Common myeloid progenitor, CD34-positive (primary cell): ENCODE results near the gene PDE4DIP.
"Not testable (repeated sequence)": the region's sequence is repeated elsewhere in the genome, so short reads cannot be mapped to it uniquely, and the experiment has no call there.

ENCODE experiments used
- CTCF ChIA-PET: fragments of 350-600 bp; sonication (Branson Sonifier 250); formaldehyde crosslinking; loops from one replicate; lab custom pipeline; 2021; ENCODE audit warnings: antibody characterized with exemption; lab: Charles Lee
- POLR2A ChIA-PET: fragments of 350-600 bp; sonication (Branson Sonifier 250); formaldehyde crosslinking; loops from one replicate; lab custom pipeline; 2021; ENCODE audit warnings: antibody characterized with exemption; lab: Charles Lee
- DNase-seq, 3 donors: peaks; one replicate each; pipeline versions ENCODE4 v3.0.0 to v3.0.0-alpha.2; 2013
- H3K27ac ChIP-seq, 2 experiments: 1 replicate in 1 of 2; 2 replicates in 1 of 2; pipeline ENCODE4 v1.7.0; 2013; ENCODE audit warnings: inconsistent platforms in 2 of 2, low read length in 2 of 2, mild to moderate bottlenecking in 2 of 2, low read depth in 1 of 2, moderate library complexity in 1 of 2; ENCODE audit not compliant: severe bottlenecking in 2 of 2, insufficient read depth in 1 of 2, poor library complexity in 1 of 2
- H3K27me3 ChIP-seq, 5 experiments: replicated peaks in 2 of 5; 1 replicate in 3 of 5; 2 replicates in 2 of 5; pipeline versions ENCODE4 v1.6.1 to v1.7.0; 2013; ENCODE audit warnings: low read length in 4 of 5, mild to moderate bottlenecking in 2 of 5, moderate library complexity in 2 of 5, inconsistent platforms in 1 of 5; ENCODE audit not compliant: insufficient read depth in 5 of 5, control insufficient read depth in 4 of 5
- H3K36me3 ChIP-seq, 4 experiments: 1 replicate in 2 of 4; 2 replicates in 2 of 4; pipeline versions ENCODE4 v1.6.1 to v1.7.0; 2013; ENCODE audit warnings: low read length in 3 of 4, control low read depth in 1 of 4, mild to moderate bottlenecking in 1 of 4; ENCODE audit not compliant: control insufficient read depth in 4 of 4, insufficient read depth in 4 of 4
- H3K4me1 ChIP-seq, 4 experiments: 1 replicate in 3 of 4; 2 replicates in 1 of 4; pipeline versions ENCODE4 v1.6.1 to v1.7.1; 2013; ENCODE audit warnings: low read length in 3 of 4, mild to moderate bottlenecking in 3 of 4, control low read depth in 1 of 4, inconsistent platforms in 1 of 4, moderate library complexity in 1 of 4; ENCODE audit not compliant: control insufficient read depth in 4 of 4, insufficient read depth in 4 of 4; ENCODE audit errors: control extremely low read depth in 1 of 4
- H3K4me3 ChIP-seq, 7 experiments: 1 replicate in 4 of 7; 2 replicates in 3 of 7; pipeline versions ENCODE4 v1.5.1 to v1.7.0; 2013; ENCODE audit warnings: mild to moderate bottlenecking in 7 of 7, low read length in 6 of 7, moderate library complexity in 6 of 7, inconsistent platforms in 2 of 7, low read depth in 2 of 7, control low read depth in 1 of 7; ENCODE audit not compliant: insufficient read depth in 4 of 7, control insufficient read depth in 1 of 7; ENCODE audit errors: extremely low read depth in 1 of 7
- H3K9me3 ChIP-seq, 5 experiments: 1 replicate in 4 of 5; 2 replicates in 1 of 5; pipeline versions ENCODE4 v1.6.1 to v1.7.1; 2013; ENCODE audit warnings: low read length in 4 of 5, mild to moderate bottlenecking in 2 of 5, inconsistent platforms in 1 of 5, low read depth in 1 of 5, moderate library complexity in 1 of 5; ENCODE audit not compliant: control insufficient read depth in 4 of 5, insufficient read depth in 2 of 5; ENCODE audit errors: control extremely low read depth in 1 of 5
- WGBS: methylation state at CpG from one replicate; pipeline ENCODE4 v1.1.5; 2013; ENCODE audit not compliant: insufficient coverage; 5-methylcytosine and 5-hydroxymethylcytosine counted together

Gene PDE4DIP

DNA sequence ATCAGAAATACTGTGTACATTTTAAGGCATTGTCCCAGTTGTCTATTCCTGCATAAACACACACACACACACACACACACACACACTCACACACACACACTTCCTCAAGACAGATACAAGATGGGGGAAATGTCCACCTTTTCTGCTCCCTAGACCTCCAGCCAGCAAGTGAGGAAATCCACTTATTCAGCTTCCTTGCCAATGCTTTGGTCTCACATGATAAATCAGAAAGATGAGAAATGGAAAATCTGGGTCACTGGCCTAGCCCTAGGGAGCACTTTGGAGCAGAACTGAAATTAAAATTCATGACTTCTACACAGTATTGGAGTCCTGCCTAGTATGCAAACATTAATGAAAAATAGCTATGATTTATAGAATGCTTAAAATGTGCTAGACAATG lies 15.3 kb upstream of the PDE4DIP start:
- H3K36me3 ChIP-seq, DNase-seq, POLR2A ChIA-PET, H3K9me3 ChIP-seq, H3K4me3 ChIP-seq, H3K4me1 ChIP-seq, H3K27me3 ChIP-seq, CTCF ChIA-PET, H3K27ac ChIP-seq: not testable (repeated sequence)

DNA sequence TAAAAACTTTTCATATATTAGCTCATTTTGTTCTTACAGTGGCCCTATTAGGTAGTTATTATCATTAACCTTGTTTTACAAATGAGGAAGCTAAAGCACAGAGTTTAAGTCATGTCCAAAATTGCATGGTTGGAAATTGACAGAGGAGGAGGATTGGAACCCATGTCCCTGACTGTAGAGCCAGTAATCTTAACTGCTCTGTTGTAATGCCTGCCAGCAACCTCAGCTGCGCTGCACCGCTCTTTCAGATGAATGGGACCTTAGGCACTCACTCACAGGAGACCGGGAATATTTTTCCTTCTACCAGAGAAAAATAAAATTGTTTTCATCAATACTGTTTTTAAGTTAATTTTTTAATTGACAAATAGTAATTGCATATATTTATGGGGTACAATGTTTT lies 14.9 kb upstream of the PDE4DIP start:
- H3K9me3 ChIP-seq, H3K4me3 ChIP-seq, H3K27ac ChIP-seq, CTCF ChIA-PET, H3K36me3 ChIP-seq, DNase-seq, H3K4me1 ChIP-seq, POLR2A ChIA-PET, H3K27me3 ChIP-seq: not testable (repeated sequence)
- no CpG with 5 or more reads among the region's 3 CpGs for WGBS

- POLR2A ChIA-PET, H3K36me3 ChIP-seq, CTCF ChIA-PET, H3K4me3 ChIP-seq, H3K27me3 ChIP-seq, H3K4me1 ChIP-seq, DNase-seq, H3K27ac ChIP-seq, H3K9me3 ChIP-seq: not testable (repeated sequence)
- WGBS: no CpG with 5 or more reads among the region's 1 CpG
Observed at GRCh38 chr1:148841262-148841661, 3.0 kb upstream of the PDE4DIP start.

DNA sequence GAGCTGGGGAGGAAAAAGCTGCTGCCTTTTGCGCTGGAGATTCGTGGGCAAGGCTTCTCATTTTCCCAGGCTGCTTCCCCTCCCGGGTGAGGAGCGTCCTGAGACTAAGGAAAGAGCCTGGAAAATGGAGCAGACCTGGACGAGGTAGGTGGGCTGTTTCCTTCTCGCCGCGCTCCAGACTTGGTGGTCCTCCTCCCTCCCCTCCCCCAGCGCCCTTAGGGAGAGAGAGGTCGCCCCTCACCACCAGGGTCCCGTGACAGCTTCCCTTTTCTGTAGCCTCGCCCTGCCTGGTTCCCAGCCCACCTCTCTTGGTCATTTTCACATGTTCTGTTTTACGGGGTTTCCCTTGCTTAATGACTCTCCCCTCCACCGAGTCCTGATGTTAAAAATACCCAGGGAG lies 423 bp downstream of the PDE4DIP start:
- H3K27ac ChIP-seq, H3K4me1 ChIP-seq, DNase-seq, H3K27me3 ChIP-seq, H3K9me3 ChIP-seq, H3K4me3 ChIP-seq, H3K36me3 ChIP-seq, POLR2A ChIA-PET, CTCF ChIA-PET: not testable (repeated sequence)
- no CpG with 5 or more reads among the region's 14 CpGs for WGBS

DNA sequence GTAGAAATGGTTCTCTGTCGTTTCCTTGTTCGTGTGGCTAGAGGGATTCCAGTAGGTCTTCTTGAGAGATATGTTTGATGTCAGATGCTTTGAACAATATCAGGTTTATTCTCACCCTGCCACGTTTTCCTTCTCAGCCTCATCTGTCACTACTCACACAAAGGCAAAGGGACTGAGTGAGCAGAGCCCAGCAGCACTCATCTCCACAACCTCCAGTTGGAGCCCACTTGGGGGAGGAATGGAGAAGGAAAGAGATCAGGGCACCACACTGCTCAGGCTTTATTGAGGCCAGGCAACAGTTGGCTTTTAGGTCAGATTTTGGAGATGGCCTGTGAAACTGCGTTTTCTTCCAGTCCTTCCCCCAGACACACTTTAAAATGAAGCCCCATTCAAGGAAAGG lies 840 bp downstream of the PDE4DIP start:
- H3K9me3 ChIP-seq, H3K27ac ChIP-seq, H3K27me3 ChIP-seq, POLR2A ChIA-PET, H3K36me3 ChIP-seq, CTCF ChIA-PET, H3K4me1 ChIP-seq, H3K4me3 ChIP-seq, DNase-seq: not testable (repeated sequence)
- no CpG with 5 or more reads among the region's 4 CpGs for WGBS

GRCh38 chr1:148850347-148850746 lies 6.1 kb downstream of the PDE4DIP start:
- CTCF ChIA-PET, H3K27ac ChIP-seq, POLR2A ChIA-PET, H3K9me3 ChIP-seq, H3K4me3 ChIP-seq, DNase-seq, H3K36me3 ChIP-seq, H3K27me3 ChIP-seq, H3K4me1 ChIP-seq: not testable (repeated sequence)
- WGBS: no CpG with 5 or more reads among the region's 2 CpGs

DNA sequence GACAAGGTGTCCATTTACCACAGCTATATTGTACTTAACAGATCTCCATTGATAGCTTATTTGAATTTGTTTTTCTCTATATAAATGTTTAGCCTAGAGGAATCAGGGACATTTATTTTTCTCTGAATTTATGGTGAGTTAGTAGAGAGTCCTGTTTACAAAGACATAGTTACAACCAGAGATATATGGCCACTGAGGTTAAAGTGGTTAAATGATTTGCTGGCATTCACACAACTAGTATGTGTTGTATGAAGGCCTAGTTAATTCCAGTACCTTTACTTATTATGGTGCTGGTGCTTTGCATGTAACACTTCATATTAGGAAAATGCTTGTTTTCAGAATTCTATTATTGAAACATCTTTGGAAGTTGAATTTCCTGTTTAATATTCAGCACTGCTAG lies 6.6 kb downstream of the PDE4DIP start:
- H3K9me3 ChIP-seq, H3K27me3 ChIP-seq, H3K27ac ChIP-seq, H3K36me3 ChIP-seq, DNase-seq, POLR2A ChIA-PET, CTCF ChIA-PET, H3K4me1 ChIP-seq, H3K4me3 ChIP-seq: not testable (repeated sequence)

GRCh38 chr1:148851684-148852083 lies 7.5 kb downstream of the PDE4DIP start:
- CTCF ChIA-PET, DNase-seq, H3K27ac ChIP-seq, H3K36me3 ChIP-seq, H3K4me3 ChIP-seq, H3K9me3 ChIP-seq, H3K4me1 ChIP-seq, POLR2A ChIA-PET, H3K27me3 ChIP-seq: not testable (repeated sequence)
- no CpG with 5 or more reads among the region's 2 CpGs for WGBS
